ENCODE data around the gene POLR3K.

- TF ChIP-seq, protein P1, sequence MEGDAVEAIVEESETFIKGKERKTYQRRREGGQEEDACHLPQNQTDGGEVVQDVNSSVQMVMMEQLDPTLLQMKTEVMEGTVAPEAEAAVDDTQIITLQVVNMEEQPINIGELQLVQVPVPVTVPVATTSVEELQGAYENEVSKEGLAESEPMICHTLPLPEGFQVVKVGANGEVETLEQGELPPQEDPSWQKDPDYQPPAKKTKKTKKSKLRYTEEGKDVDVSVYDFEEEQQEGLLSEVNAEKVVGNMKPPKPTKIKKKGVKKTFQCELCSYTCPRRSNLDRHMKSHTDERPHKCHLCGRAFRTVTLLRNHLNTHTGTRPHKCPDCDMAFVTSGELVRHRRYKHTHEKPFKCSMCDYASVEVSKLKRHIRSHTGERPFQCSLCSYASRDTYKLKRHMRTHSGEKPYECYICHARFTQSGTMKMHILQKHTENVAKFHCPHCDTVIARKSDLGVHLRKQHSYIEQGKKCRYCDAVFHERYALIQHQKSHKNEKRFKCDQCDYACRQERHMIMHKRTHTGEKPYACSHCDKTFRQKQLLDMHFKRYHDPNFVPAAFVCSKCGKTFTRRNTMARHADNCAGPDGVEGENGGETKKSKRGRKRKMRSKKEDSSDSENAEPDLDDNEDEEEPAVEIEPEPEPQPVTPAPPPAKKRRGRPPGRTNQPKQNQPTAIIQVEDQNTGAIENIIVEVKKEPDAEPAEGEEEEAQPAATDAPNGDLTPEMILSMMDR (IDR thresholded peaks at IDR 0.05; ENCODE audit: insufficient read depth, low read length) = no peak
- TF ChIP-seq SPI1 (IDR thresholded peaks at IDR 0.05; ENCODE audit: borderline replicate concordance, low read depth) = no peak
These were observed 32.0 kb upstream of the POLR3K start for GRCh38 chr16:85407-85782.

Data from HL-60 (cell line).